ENCODE measurements around the gene FAM227B. TPM values are rescaled to one million over a fixed set of nuclear protein-coding genes. Genes with fewer than 3 reads are reported as not detected.

FAM227B gene
- total RNA-seq, 4 donors from 2014 or later: 2.1 to 8.0 (median 5.1) TPM

DNA sequence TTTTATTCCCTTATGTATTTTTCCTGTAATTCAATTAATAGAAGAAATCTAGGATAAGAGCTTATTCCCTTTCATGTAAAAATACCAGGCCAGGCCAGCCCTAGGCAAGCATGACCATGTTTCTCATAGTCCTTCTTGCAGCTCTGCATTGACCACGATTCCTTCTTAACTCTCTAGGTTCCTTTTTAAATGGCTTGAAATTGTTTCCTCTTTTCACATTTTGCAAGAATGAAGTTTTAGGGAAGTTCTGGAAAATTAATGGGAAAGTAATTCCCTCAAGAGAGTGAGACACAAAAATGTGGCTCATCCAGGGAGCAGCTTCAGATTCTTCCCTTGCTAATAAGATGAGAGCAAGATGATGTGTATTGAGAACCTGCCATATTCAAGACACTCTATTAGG, 314.1 kb downstream of the FAM227B start:
- DNase-seq (ENCODE audit: low spot score in 2 of 2): no peak
- no peak overlapping the region for H3K27ac ChIP-seq
- no peak overlapping the region for H3K4me3 ChIP-seq
- 84% methylated on average over 1 of the region's 1 CpG for WGBS
- H3K4me1 ChIP-seq: no peaks in the 10 kb centered on the region
- H3K9me3 ChIP-seq: no peaks in the 10 kb centered on the region
- H3K27me3 ChIP-seq: no peaks in the 10 kb centered on the region
- H3K36me3 ChIP-seq: peaks cover 22% of the 10 kb centered on the region
- TF ChIP-seq, protein P1, sequence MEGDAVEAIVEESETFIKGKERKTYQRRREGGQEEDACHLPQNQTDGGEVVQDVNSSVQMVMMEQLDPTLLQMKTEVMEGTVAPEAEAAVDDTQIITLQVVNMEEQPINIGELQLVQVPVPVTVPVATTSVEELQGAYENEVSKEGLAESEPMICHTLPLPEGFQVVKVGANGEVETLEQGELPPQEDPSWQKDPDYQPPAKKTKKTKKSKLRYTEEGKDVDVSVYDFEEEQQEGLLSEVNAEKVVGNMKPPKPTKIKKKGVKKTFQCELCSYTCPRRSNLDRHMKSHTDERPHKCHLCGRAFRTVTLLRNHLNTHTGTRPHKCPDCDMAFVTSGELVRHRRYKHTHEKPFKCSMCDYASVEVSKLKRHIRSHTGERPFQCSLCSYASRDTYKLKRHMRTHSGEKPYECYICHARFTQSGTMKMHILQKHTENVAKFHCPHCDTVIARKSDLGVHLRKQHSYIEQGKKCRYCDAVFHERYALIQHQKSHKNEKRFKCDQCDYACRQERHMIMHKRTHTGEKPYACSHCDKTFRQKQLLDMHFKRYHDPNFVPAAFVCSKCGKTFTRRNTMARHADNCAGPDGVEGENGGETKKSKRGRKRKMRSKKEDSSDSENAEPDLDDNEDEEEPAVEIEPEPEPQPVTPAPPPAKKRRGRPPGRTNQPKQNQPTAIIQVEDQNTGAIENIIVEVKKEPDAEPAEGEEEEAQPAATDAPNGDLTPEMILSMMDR (IDR thresholded peaks at IDR 0.05): no peak
- TF ChIP-seq POLR2A (IDR thresholded peaks at IDR 0.05) (no peak), POLR2AphosphoS5 (IDR thresholded peaks at IDR 0.05) (no peak), EP300 (IDR thresholded peaks at IDR 0.05) (no peak)

- WGBS: 88% methylated on average over 3 of the region's 3 CpGs
- DNase-seq (ENCODE audit: low spot score in 2 of 2): no peak
- Histone ChIP-seq H3K4me3 (no peak overlapping the region), H3K36me3 (peaks cover 16% of the 10 kb centered on the region), H3K4me1 (no peaks in the 10 kb centered on the region), H3K27ac (no peak overlapping the region), H3K27me3 (no peaks in the 10 kb centered on the region), H3K9me3 (no peaks in the 10 kb centered on the region)
- no peak for TF ChIP-seq POLR2AphosphoS5 (IDR thresholded peaks at IDR 0.05)
- no peak for TF ChIP-seq EP300 (IDR thresholded peaks at IDR 0.05)
- TF ChIP-seq, protein P1 (IDR thresholded peaks at IDR 0.05): no peak
- no peak for TF ChIP-seq POLR2A (IDR thresholded peaks at IDR 0.05)
Observed at GRCh38 chr15:49303003-49303402, 317.6 kb downstream of the FAM227B start.

DNA sequence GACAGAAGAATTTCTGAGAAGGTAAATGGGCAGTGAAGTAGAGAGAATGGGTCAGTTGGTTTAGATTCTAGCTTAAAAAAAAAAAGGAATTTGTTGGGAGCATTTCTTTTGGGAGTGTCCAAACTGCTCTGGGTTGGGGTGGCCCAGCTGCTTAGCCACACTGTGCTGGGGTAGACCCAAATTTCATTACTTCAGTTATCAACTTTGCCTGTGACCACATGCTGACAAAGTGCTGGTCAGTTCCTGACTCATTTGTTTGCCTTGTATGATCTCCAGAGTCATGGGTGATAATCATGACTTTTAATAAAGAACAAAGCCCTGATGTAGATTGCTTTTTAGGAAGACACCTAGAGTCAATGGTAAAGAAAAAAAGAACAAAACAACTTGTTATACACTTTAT, 319.1 kb downstream of the FAM227B start:
- TF ChIP-seq POLR2AphosphoS5 (IDR thresholded peaks at IDR 0.05): no peak
- TF ChIP-seq, protein P1 (IDR thresholded peaks at IDR 0.05): no peak
- no peak for TF ChIP-seq EP300 (IDR thresholded peaks at IDR 0.05)
- no peak for TF ChIP-seq POLR2A (IDR thresholded peaks at IDR 0.05)

DNA sequence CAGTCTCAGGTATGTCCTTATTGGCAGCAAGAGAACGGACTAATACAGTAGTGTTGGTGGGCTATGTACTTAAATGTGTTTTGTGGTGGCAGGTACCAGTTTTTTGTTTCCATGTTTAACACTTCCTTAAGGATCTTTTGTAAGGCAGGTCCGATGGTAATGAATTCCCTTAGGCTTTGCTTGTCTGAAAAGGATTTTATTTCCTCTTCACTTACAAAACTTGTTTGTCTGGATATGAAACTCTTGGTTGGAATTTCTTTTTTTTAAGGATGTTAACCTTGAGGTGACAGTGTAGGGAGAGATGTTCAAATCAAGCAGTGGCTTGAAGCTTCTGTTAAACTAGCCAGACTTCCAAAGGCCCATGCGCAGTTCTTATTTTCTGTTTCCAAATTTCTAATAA, 319.8 kb downstream of the FAM227B start:
- no peaks in the 10 kb centered on the region for H3K4me1 ChIP-seq
- H3K27me3 ChIP-seq: no peaks in the 10 kb centered on the region
- no peaks in the 10 kb centered on the region for H3K9me3 ChIP-seq
- no peak overlapping the region for H3K4me3 ChIP-seq
- TF ChIP-seq, protein P1 (IDR thresholded peaks at IDR 0.05): no peak
- TF ChIP-seq POLR2AphosphoS5 (IDR thresholded peaks at IDR 0.05): no peak
- TF ChIP-seq POLR2A (IDR thresholded peaks at IDR 0.05): no peak
- TF ChIP-seq EP300 (IDR thresholded peaks at IDR 0.05): no peak
- peaks cover 17% of the 10 kb centered on the region for H3K36me3 ChIP-seq
- H3K27ac ChIP-seq: no peak overlapping the region
- 77% methylated on average over 3 of the region's 3 CpGs for WGBS
- no peak for DNase-seq (ENCODE audit: low spot score in 2 of 2)

More for the DNA sequence above, 319.1 kb downstream of the FAM227B start:
- Histone ChIP-seq H3K36me3 (peaks cover 16% of the 10 kb centered on the region), H3K9me3 (no peaks in the 10 kb centered on the region), H3K4me3 (no peak overlapping the region), H3K4me1 (no peaks in the 10 kb centered on the region), H3K27me3 (no peaks in the 10 kb centered on the region), H3K27ac (no peak overlapping the region)
- DNase-seq (ENCODE audit: low spot score in 2 of 2): no peak

GRCh38 chr15:49297584-49297983, 323.0 kb downstream of the FAM227B start:
- no peak overlapping the region for H3K4me3 ChIP-seq
- 100% methylated on average over 1 of the region's 1 CpG for WGBS
- no peaks in the 10 kb centered on the region for H3K27me3 ChIP-seq
- no peak for DNase-seq (ENCODE audit: low spot score in 2 of 2)
- peaks cover 15% of the 10 kb centered on the region for H3K36me3 ChIP-seq
- H3K9me3 ChIP-seq: no peaks in the 10 kb centered on the region
- no peaks in the 10 kb centered on the region for H3K4me1 ChIP-seq
- no peak overlapping the region for H3K27ac ChIP-seq
- TF ChIP-seq, protein P1 (IDR thresholded peaks at IDR 0.05): no peak
- TF ChIP-seq EP300 (IDR thresholded peaks at IDR 0.05) (no peak), POLR2AphosphoS5 (IDR thresholded peaks at IDR 0.05) (no peak), POLR2A (IDR thresholded peaks at IDR 0.05) (no peak)
